Prostate gland (tissue), 2 donors: ENCODE data around the gene CHMP6.

Experiments used
- CTCF ChIP-seq, 4 experiments: fragments of 200-600 bp in 2 of 4; fragments of 450-650 bp in 2 of 4; sonication (generic) in 2 of 4; IDR thresholded peaks; 1 replicate in 3 of 4; 2 replicates in 1 of 4; pipeline ENCODE4 v1.5.1; 2016 to 2019; ENCODE audit warnings: antibody characterized with exemption in 4 of 4, mild to moderate bottlenecking in 2 of 4, moderate library complexity in 2 of 4
- POLR2AphosphoS5 ChIP-seq: sonication (generic); formaldehyde crosslinking; IDR thresholded peaks from one replicate; pipeline ENCODE4 v1.6.1; 2017; ENCODE audit warnings: antibody characterized with exemption

- TF ChIP-seq POLR2AphosphoS5 (no peak), CTCF (IDR thresholded peaks at IDR 0.05) (no peak)
These were observed 27.1 kb upstream of the CHMP6 start for GRCh38 chr17:80964544-80964856.
